Measurements from ENCODE around the gene GRIK4.
A peak's percentile ranks its signal among the peaks of the same experiment; 100 is the strongest.

GRIK4 gene, protein sequence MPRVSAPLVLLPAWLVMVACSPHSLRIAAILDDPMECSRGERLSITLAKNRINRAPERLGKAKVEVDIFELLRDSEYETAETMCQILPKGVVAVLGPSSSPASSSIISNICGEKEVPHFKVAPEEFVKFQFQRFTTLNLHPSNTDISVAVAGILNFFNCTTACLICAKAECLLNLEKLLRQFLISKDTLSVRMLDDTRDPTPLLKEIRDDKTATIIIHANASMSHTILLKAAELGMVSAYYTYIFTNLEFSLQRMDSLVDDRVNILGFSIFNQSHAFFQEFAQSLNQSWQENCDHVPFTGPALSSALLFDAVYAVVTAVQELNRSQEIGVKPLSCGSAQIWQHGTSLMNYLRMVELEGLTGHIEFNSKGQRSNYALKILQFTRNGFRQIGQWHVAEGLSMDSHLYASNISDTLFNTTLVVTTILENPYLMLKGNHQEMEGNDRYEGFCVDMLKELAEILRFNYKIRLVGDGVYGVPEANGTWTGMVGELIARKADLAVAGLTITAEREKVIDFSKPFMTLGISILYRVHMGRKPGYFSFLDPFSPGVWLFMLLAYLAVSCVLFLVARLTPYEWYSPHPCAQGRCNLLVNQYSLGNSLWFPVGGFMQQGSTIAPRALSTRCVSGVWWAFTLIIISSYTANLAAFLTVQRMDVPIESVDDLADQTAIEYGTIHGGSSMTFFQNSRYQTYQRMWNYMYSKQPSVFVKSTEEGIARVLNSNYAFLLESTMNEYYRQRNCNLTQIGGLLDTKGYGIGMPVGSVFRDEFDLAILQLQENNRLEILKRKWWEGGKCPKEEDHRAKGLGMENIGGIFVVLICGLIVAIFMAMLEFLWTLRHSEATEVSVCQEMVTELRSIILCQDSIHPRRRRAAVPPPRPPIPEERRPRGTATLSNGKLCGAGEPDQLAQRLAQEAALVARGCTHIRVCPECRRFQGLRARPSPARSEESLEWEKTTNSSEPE

GRCh38 chr11:120511116-120511819 is at the start of gene GRIK4:
GRIK4 (plus strand) TSS chr11:120511748; CDS start chr11:120660319, 148,571 bp downstream.
- TF ChIP-seq CTCF (IDR thresholded peaks at IDR 0.05; ENCODE audit: low read depth, low read length, missing control alignments): peak; percentile 83
- peak; percentile 15 for DNase-seq (ENCODE audit: low read depth)
- H3K4me3 ChIP-seq (ENCODE audit: low read depth, low read length): peak within 1 kb of the TSS; percentile 45; the same call in 1 of the 2 replicates

DNA sequence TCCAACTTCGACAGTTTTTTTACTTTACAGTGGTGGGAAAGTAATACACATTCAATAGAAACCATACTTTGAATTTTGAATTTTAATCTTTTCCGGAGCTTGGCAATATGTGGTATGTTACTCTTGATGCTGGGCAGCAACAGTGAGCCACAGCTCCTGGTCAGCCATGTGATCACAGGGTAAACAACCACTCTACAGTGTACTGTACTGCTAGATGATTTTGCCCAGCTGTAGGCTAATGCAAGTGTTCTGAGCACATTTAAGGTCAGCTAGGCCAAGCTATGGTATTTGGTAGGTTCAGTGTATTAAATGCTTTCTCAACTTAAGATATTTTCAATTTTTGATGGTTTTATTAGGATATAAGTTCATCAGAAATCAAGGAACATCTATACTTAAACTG is 48.7 kb upstream of the GRIK4 start:
- no peak for TF ChIP-seq CTCF (IDR thresholded peaks at IDR 0.05; ENCODE audit: low read depth, low read length, missing control alignments)
- H3K4me3 ChIP-seq (ENCODE audit: low read depth, low read length): no peak overlapping the region
- no peak for DNase-seq (ENCODE audit: low read depth)

DNA sequence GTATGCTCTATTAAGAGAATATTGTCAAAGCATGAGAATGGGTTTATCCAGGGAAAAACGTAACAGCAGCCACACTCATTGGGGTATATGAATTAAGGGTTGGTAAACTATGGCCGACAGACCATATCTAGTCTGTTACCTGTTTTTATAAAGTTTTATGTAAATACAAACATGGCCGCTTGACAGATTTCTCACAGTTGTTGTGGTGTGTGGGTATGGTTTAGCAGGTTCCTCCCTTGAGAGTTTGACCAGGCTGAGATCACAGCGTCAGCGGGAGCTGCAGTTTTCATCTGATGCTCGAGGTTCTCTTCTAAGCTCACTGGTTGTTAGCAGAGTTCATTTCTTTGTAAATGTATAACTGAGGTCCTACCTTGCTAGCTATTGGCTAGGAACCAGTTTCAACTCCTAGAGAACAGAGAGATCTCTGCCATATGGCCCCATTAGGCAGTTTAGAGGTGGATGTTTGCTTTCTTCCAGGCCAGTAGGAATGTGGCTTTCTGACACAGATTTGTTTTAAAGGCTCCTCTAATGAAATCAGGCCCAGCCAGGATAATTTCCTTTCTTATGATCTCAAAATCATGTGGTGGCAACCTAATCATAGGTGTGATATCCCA is 45.5 kb upstream of the GRIK4 start:
- no peak for TF ChIP-seq CTCF (IDR thresholded peaks at IDR 0.05; ENCODE audit: low read depth, low read length, missing control alignments)
- no peak for DNase-seq (ENCODE audit: low read depth)
- no peak overlapping the region for H3K4me3 ChIP-seq (ENCODE audit: low read depth, low read length)

- H3K4me3 ChIP-seq (ENCODE audit: low read depth, low read length): no peak overlapping the region
- no peak for DNase-seq (ENCODE audit: low read depth)
Observed at GRCh38 chr11:120467627-120468026, 43.9 kb upstream of the GRIK4 start.

DNA sequence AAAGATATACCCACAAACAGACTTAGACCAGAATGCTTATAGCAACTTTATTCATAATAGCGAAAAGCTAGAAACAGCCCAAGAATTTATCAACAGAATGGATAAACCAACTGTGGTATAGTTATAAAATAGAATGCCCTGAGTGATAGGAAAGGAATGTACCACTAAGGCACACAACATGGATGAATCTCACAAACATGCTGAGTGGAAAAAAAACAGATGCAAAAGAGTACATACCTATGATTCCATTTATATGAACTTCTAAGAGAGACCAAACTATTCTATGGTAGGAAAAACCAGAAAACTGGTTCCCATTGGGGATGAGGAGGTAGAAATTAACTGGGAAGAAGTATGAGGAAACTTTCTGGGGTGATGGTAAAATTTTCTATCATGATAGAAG is 40.4 kb upstream of the GRIK4 start:
- no peak overlapping the region for H3K4me3 ChIP-seq (ENCODE audit: low read depth, low read length)
- TF ChIP-seq CTCF (IDR thresholded peaks at IDR 0.05; ENCODE audit: low read depth, low read length, missing control alignments): no peak
- DNase-seq (ENCODE audit: low read depth): no peak

More at GRCh38 chr11:120467627-120468026, 43.9 kb upstream of the GRIK4 start:
- no peak for TF ChIP-seq CTCF (IDR thresholded peaks at IDR 0.05; ENCODE audit: low read depth, low read length, missing control alignments)

- TF ChIP-seq CTCF (IDR thresholded peaks at IDR 0.05; ENCODE audit: low read depth, low read length, missing control alignments): no peak
- DNase-seq (ENCODE audit: low read depth): no peak
- no peak overlapping the region for H3K4me3 ChIP-seq (ENCODE audit: low read depth, low read length)
Observed at GRCh38 chr11:120471994-120472393, 39.6 kb upstream of the GRIK4 start.
